Measurements from ENCODE around the gene ENOPH1.

GRCh38 chr4:82398263-82398662 is 32.1 kb upstream of the ENOPH1 start:
- TF ChIP-seq YY1 (IDR thresholded peaks at IDR 0.05; ENCODE audit: insufficient read depth, insufficient read length) (no peak), ZNF274 (IDR thresholded peaks at IDR 0.05; ENCODE audit: low read depth, low read length) (no peak), SUZ12 (IDR thresholded peaks at IDR 0.05; ENCODE audit: extremely low read depth, insufficient read depth, insufficient read length) (no peak)

Data from NT2/D1 (cell line).